Measurements from ENCODE around the gene NSL1. TPM values are rescaled to one million over a fixed set of nuclear protein-coding genes. Genes with fewer than 3 reads are reported as not detected.

The NSL1 gene
- total and polyA plus RNA-seq, 9 of the 15 experiments (the other 6 are each of a cell fraction or from before 2014, with no cell fraction given) = 53.5 to 108 (median 59.1) TPM

- TF ChIP-seq ZNF518B (CRISPR knock-in tag; IDR thresholded peaks at IDR 0.05) = no peak
- peak; percentile 98 for TF ChIP-seq GTF2E2 (tag; IDR thresholded peaks at IDR 0.05)
- TF ChIP-seq ETV6 (IDR thresholded peaks at IDR 0.05; ENCODE audit: borderline replicate concordance in 1 of 2, low read depth in 2 of 2, low read length in 1 of 2) = peak; percentile 42 to 66; a peak in 2 of 4 replicates
- TF ChIP-seq ETV6 (CRISPR knock-in tag; IDR thresholded peaks at IDR 0.05; ENCODE audit: borderline replicate concordance) = no peak
- TF ChIP-seq SAFB (IDR thresholded peaks at IDR 0.05; ENCODE audit: borderline replicate concordance, low read depth, low read length) = no peak
- TF ChIP-seq ZNF778 (CRISPR knock-in tag; IDR thresholded peaks at IDR 0.05) = no peak
- no peak for TF ChIP-seq MCM3 (IDR thresholded peaks at IDR 0.05)
- TF ChIP-seq ZNF224 (CRISPR knock-in tag; IDR thresholded peaks at IDR 0.05) = no peak
- TF ChIP-seq ZNF324 (CRISPR knock-in tag; IDR thresholded peaks at IDR 0.05) = no peak
- TF ChIP-seq KDM5B (IDR thresholded peaks at IDR 0.05; ENCODE audit: insufficient replicate concordance, low read depth, low read length) = peak; percentile 98
- peak; percentile 96 for TF ChIP-seq GTF2A2 (tag; IDR thresholded peaks at IDR 0.05)
- TF ChIP-seq TARDBP (IDR thresholded peaks at IDR 0.05) = peak; percentile 84; the same call in 1 of the 2 replicates
- peak; percentile 68; the same call in 1 of the 2 replicates for TF ChIP-seq NR4A1 (CRISPR knock-in tag; IDR thresholded peaks at IDR 0.05)
- TF ChIP-seq NR4A1 (tag; IDR thresholded peaks at IDR 0.05) = no peak
Observed at GRCh38 chr1:212791676-212792395, at the start of gene NSL1, which contains the start of gene TATDN3 (continued).

Measured in K562 (cell line).